T-cell (primary cell): ENCODE measurements around the gene XCR1. TPM values are rescaled to one million over a fixed set of nuclear protein-coding genes. Genes with fewer than 3 reads are reported as not detected.

Experiments
- ATAC-seq, 4 experiments: fragments of 200-7000 bp in 3 of 4; fragments of 150-1000 bp in 1 of 4; cut with Tn5 transposase; replicated peaks in 1 of 4; 1 replicate in 3 of 4; 2 replicates in 1 of 4; pipeline ENCODE4 v1.10.0; 2021; ENCODE audit warnings: moderate library complexity in 3 of 4, mild to moderate bottlenecking in 2 of 4, moderate number of reproducible peaks in 1 of 4
- CTCF ChIA-PET, 2 donors: fragments of 300-600 bp; sonication (Branson Sonifier 250); formaldehyde crosslinking; loops; one replicate each; lab custom pipeline; 2022; ENCODE audit warnings: antibody characterized with exemption in 2 of 2; lab: Charles Lee
- POLR2A ChIA-PET, 2 donors: fragments of 300-600 bp; sonication (Branson Sonifier 250); formaldehyde crosslinking; loops; one replicate each; lab custom pipeline; 2022; ENCODE audit warnings: antibody characterized with exemption in 2 of 2; lab: Charles Lee
- DNase-seq, 35 experiments: peaks; one replicate each; pipeline versions ENCODE4 v3.0.0 to v3.0.0-alpha.2; 2013 to 2023
- H3K27ac ChIP-seq: one replicate; pipeline ENCODE4 v1.5.1; 2013; ENCODE audit warnings: low read length
- H3K27me3 ChIP-seq, 2 experiments: replicated peaks in 1 of 2; 1 replicate in 1 of 2; 2 replicates in 1 of 2; pipeline versions ENCODE4 v1.6.1 to v1.7.0; 2013; ENCODE audit warnings: low read length in 1 of 2, mixed read lengths in 1 of 2; ENCODE audit not compliant: control insufficient read depth in 2 of 2, insufficient read depth in 2 of 2; ENCODE audit errors: extremely low read depth in 1 of 2
- H3K36me3 ChIP-seq, 2 donors: 1 replicate in 1 of 2; 2 replicates in 1 of 2; pipeline versions ENCODE4 v1.6.1 to v1.7.0; 2013; ENCODE audit warnings: low read length in 1 of 2; ENCODE audit not compliant: control insufficient read depth in 2 of 2, insufficient read depth in 1 of 2; ENCODE audit errors: extremely low read depth in 1 of 2
- H3K4me1 ChIP-seq, 2 experiments: 1 replicate in 1 of 2; 2 replicates in 1 of 2; pipeline versions ENCODE4 v1.6.1 to v1.7.0; 2013; ENCODE audit warnings: low read length in 2 of 2, mixed read lengths in 1 of 2; ENCODE audit not compliant: insufficient read depth in 2 of 2, control insufficient read depth in 1 of 2; ENCODE audit errors: extremely low read depth in 1 of 2
- H3K4me3 ChIP-seq, 2 donors: 1 replicate in 1 of 2; 2 replicates in 1 of 2; pipeline versions ENCODE4 v1.5.1 to v1.7.0; 2013; ENCODE audit warnings: mild to moderate bottlenecking in 2 of 2, low read length in 1 of 2, moderate library complexity in 1 of 2; ENCODE audit not compliant: control insufficient read depth in 1 of 2; ENCODE audit errors: extremely low read depth in 1 of 2
- H3K9me3 ChIP-seq: 2 replicates; pipeline ENCODE4 v1.7.0; 2013
- H3K27ac Mint-ChIP-seq, 2 donors: one replicate each; pipeline ENCODE4 v1.8.0; 2020 to 2021; ENCODE audit warnings: mild to moderate bottlenecking in 2 of 2, mixed read lengths in 2 of 2
- H3K27me3 Mint-ChIP-seq, 2 donors: one replicate each; pipeline ENCODE4 v1.8.0; 2021 to 2022; ENCODE audit warnings: mixed read lengths in 2 of 2
- H3K36me3 Mint-ChIP-seq: one replicate; pipeline ENCODE4 v1.8.0; 2021; ENCODE audit warnings: mixed read lengths
- H3K4me1 Mint-ChIP-seq, 3 donors: one replicate each; pipeline ENCODE4 v1.8.0; 2020 to 2022; ENCODE audit warnings: mixed read lengths in 3 of 3, mild to moderate bottlenecking in 1 of 3
- H3K4me3 Mint-ChIP-seq, 3 donors: one replicate each; pipeline ENCODE4 v1.8.0; 2020 to 2022; ENCODE audit warnings: mild to moderate bottlenecking in 3 of 3, mixed read lengths in 3 of 3, moderate library complexity in 3 of 3
- H3K9me3 Mint-ChIP-seq, 3 donors: one replicate each; pipeline ENCODE4 v1.8.0; 2020 to 2022; ENCODE audit warnings: mixed read lengths in 3 of 3
- WGBS: methylation state at CpG from one replicate; pipeline ENCODE4 v1.1.5; 2013; ENCODE audit warnings: missing lambda C conversion rate; ENCODE audit not compliant: insufficient coverage; 5-methylcytosine and 5-hydroxymethylcytosine counted together
- total RNA-seq, 35 experiments: library from RNA in 6 of 35; stranded (reverse) in 6 of 35; fragments of 120-200 nt in 1 of 35; gene quantifications; one replicate each; pipeline versions ENCODE4 v1.2.1 to v1.2.4 and lab custom pipeline; 2013 to 2026

The XCR1 gene
- total RNA-seq, 5 donors from 2014 or later (not counting 1 experiment from before 2014, with no cell fraction given), result 0.08 to 0.28 TPM; not detected in 3

- no peak overlapping the region for H3K27ac ChIP-seq
- no peaks in the 10 kb centered on the region for H3K9me3 Mint-ChIP-seq
- ATAC-seq (no peak), DNase-seq (no peak)
- no peak overlapping the region for H3K4me3 Mint-ChIP-seq
- no peak overlapping the region for H3K27ac Mint-ChIP-seq
- ChIA-PET POLR2A (no interaction called here), CTCF (no interaction called here)
- H3K27me3 ChIP-seq, result peaks cover 0 to 4% of the 10 kb centered on the region in 2 experiments
- peaks cover 0 to 7% of the 10 kb centered on the region in 2 donors for H3K27me3 Mint-ChIP-seq
- H3K36me3 ChIP-seq, result no peaks in the 10 kb centered on the region
- peaks cover 4 to 7% (median 6%) of the 10 kb centered on the region in 3 donors for H3K4me1 Mint-ChIP-seq
- no peaks in the 10 kb centered on the region for H3K9me3 ChIP-seq
- WGBS, result 57% methylated on average over 1 of the region's 1 CpG
- H3K4me1 ChIP-seq, result peaks cover 0 to 6% of the 10 kb centered on the region in 2 experiments
- no peaks in the 10 kb centered on the region for H3K36me3 Mint-ChIP-seq
- H3K4me3 ChIP-seq, result no peak overlapping the region
Measured at GRCh38 chr3:46019707-46020106, 7.6 kb downstream of the XCR1 start.

GRCh38 chr3:46017720-46018119 is 9.6 kb downstream of the XCR1 start:
- CTCF ChIA-PET, result no interaction called here
- Mint-ChIP-seq H3K4me1 (peaks cover 4 to 7% (median 6%) of the 10 kb centered on the region in 3 donors), H3K9me3 (no peaks in the 10 kb centered on the region), H3K27me3 (peaks cover 0 to 7% of the 10 kb centered on the region in 2 donors), H3K36me3 (no peaks in the 10 kb centered on the region), H3K4me3 (no peak overlapping the region), H3K27ac (no peak overlapping the region)
- no peak overlapping the region for H3K4me3 ChIP-seq
- H3K9me3 ChIP-seq, result no peaks in the 10 kb centered on the region
- no peaks in the 10 kb centered on the region for H3K36me3 ChIP-seq
- peaks cover 0 to 6% of the 10 kb centered on the region in 2 experiments for H3K4me1 ChIP-seq
- H3K27me3 ChIP-seq, result peaks cover 0 to 4% of the 10 kb centered on the region in 2 experiments
- no peak overlapping the region for H3K27ac ChIP-seq
- ATAC-seq (no peak), DNase-seq (peak in 1 of 35 experiments; percentile 24)
- POLR2A ChIA-PET, result interaction anchor here in 1 of 2 donors (0.6 kb wide), 1 partner anchor 47 kb away, joined by 3 read pairs; no protein-coding TSS in a partner anchor
- WGBS, result no CpG with 5 or more reads among the region's 2 CpGs

GRCh38 chr3:46013316-46014094 is 13.8 kb downstream of the XCR1 start:
- ChIA-PET POLR2A (no interaction called here), CTCF (no interaction called here)
- no peaks in the 10 kb centered on the region for H3K27me3 ChIP-seq
- H3K9me3 Mint-ChIP-seq, result no peaks in the 10 kb centered on the region
- no peaks in the 10 kb centered on the region for H3K27me3 Mint-ChIP-seq
- H3K36me3 ChIP-seq, result no peaks in the 10 kb centered on the region
- H3K27ac ChIP-seq, result no peak overlapping the region
- 100% methylated on average over 1 of the region's 7 CpGs for WGBS
- H3K27ac Mint-ChIP-seq, result no peak overlapping the region
- peaks cover 0 to 6% of the 10 kb centered on the region in 2 experiments for H3K4me1 ChIP-seq
- no peak overlapping the region for H3K4me3 ChIP-seq
- peaks cover 6 to 11% (median 6%) of the 10 kb centered on the region in 3 donors for H3K4me1 Mint-ChIP-seq
- H3K36me3 Mint-ChIP-seq, result no peaks in the 10 kb centered on the region
- ATAC-seq, result no peak
- no peaks in the 10 kb centered on the region for H3K9me3 ChIP-seq
- DNase-seq, result no peak
- H3K4me3 Mint-ChIP-seq, result no peak overlapping the region

- DNase-seq (no peak), ATAC-seq (no peak)
- Mint-ChIP-seq H3K36me3 (no peaks in the 10 kb centered on the region), H3K27me3 (no peaks in the 10 kb centered on the region), H3K27ac (no peak overlapping the region), H3K9me3 (no peaks in the 10 kb centered on the region), H3K4me3 (no peak overlapping the region), H3K4me1 (peaks cover 6 to 11% (median 6%) of the 10 kb centered on the region in 3 donors)
- 94% methylated on average over 3 of the region's 4 CpGs for WGBS
- ChIA-PET CTCF (no interaction called here), POLR2A (no interaction called here)
- no peak overlapping the region for H3K27ac ChIP-seq
- H3K27me3 ChIP-seq, result no peaks in the 10 kb centered on the region
- H3K4me3 ChIP-seq, result no peak overlapping the region
- H3K36me3 ChIP-seq, result no peaks in the 10 kb centered on the region
- H3K9me3 ChIP-seq, result no peaks in the 10 kb centered on the region
- H3K4me1 ChIP-seq, result peaks cover 0 to 6% of the 10 kb centered on the region in 2 experiments
Measured at GRCh38 chr3:46012246-46012645, 15.0 kb downstream of the XCR1 start.

GRCh38 chr3:46010519-46011113 is 16.7 kb downstream of the XCR1 start:
- ATAC-seq (no peak), DNase-seq (no peak)
- Histone ChIP-seq H3K4me1 (peaks cover 0 to 4% of the 10 kb centered on the region in 2 experiments), H3K9me3 (no peaks in the 10 kb centered on the region), H3K36me3 (no peaks in the 10 kb centered on the region), H3K4me3 (no peak overlapping the region), H3K27me3 (no peaks in the 10 kb centered on the region), H3K27ac (no peak overlapping the region)
- ChIA-PET POLR2A (interaction anchor here in 1 of 2 donors (0.7 kb wide), 1 partner anchor 15 kb away, joined by 4 read pairs; no protein-coding TSS in a partner anchor), CTCF (no interaction called here)
- no CpG with 5 or more reads among the region's 2 CpGs for WGBS
- Mint-ChIP-seq H3K4me1 (peaks cover 6 to 10% (median 6%) of the 10 kb centered on the region in 3 donors), H3K27me3 (no peaks in the 10 kb centered on the region), H3K27ac (no peak overlapping the region), H3K4me3 (no peak overlapping the region), H3K36me3 (no peaks in the 10 kb centered on the region), H3K9me3 (no peaks in the 10 kb centered on the region)

- Histone ChIP-seq H3K4me3 (no peak overlapping the region), H3K9me3 (no peaks in the 10 kb centered on the region), H3K27me3 (no peaks in the 10 kb centered on the region), H3K36me3 (no peaks in the 10 kb centered on the region), H3K27ac (no peak overlapping the region), H3K4me1 (no peaks in the 10 kb centered on the region)
- H3K36me3 Mint-ChIP-seq, result no peaks in the 10 kb centered on the region
- H3K4me3 Mint-ChIP-seq, result no peak overlapping the region
- no peak for DNase-seq
- 94% methylated on average over 3 of the region's 6 CpGs for WGBS
- H3K4me1 Mint-ChIP-seq, result peaks cover 0 to 4% (median 2%) of the 10 kb centered on the region in 3 donors
- ChIA-PET CTCF (no interaction called here), POLR2A (no interaction called here)
- no peaks in the 10 kb centered on the region for H3K27me3 Mint-ChIP-seq
- no peaks in the 10 kb centered on the region for H3K9me3 Mint-ChIP-seq
- ATAC-seq, result no peak
- no peak overlapping the region for H3K27ac Mint-ChIP-seq
Measured at GRCh38 chr3:46008058-46008457, 19.2 kb downstream of the XCR1 start.
